GM12872 (cell line): ENCODE measurements around the gene SMG5.

Source experiments
- TF ChIP-seq, protein P1 (sequence below): IDR thresholded peaks from 3 replicates; pipeline ENCODE4 v1.5.1; 2011; ENCODE audit warnings: low read depth, mild to moderate bottlenecking, low read length, moderate library complexity; ENCODE audit not compliant: insufficient read depth

The SMG5 gene

DNA sequence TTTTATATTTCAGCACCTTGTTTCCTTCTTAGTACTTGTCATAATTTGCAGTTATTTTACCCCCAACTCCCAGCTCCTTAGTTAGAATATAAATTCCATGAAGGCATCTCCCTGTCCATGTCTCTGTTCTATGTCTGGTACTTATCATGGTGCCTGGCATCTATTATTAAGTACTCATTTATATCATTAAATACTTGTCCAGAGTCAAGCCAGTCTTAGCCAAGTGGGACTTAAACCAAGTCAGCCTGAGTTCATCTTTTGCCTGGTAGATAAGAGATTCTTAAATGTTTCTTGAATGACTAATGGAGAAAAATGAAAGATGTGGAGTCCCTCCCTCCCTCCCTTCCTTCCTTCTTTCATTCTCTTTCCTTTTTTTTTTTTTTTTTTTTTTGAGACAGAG, 79.3 kb downstream of the SMG5 start:
- TF ChIP-seq, protein P1, sequence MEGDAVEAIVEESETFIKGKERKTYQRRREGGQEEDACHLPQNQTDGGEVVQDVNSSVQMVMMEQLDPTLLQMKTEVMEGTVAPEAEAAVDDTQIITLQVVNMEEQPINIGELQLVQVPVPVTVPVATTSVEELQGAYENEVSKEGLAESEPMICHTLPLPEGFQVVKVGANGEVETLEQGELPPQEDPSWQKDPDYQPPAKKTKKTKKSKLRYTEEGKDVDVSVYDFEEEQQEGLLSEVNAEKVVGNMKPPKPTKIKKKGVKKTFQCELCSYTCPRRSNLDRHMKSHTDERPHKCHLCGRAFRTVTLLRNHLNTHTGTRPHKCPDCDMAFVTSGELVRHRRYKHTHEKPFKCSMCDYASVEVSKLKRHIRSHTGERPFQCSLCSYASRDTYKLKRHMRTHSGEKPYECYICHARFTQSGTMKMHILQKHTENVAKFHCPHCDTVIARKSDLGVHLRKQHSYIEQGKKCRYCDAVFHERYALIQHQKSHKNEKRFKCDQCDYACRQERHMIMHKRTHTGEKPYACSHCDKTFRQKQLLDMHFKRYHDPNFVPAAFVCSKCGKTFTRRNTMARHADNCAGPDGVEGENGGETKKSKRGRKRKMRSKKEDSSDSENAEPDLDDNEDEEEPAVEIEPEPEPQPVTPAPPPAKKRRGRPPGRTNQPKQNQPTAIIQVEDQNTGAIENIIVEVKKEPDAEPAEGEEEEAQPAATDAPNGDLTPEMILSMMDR, result no peak

DNA sequence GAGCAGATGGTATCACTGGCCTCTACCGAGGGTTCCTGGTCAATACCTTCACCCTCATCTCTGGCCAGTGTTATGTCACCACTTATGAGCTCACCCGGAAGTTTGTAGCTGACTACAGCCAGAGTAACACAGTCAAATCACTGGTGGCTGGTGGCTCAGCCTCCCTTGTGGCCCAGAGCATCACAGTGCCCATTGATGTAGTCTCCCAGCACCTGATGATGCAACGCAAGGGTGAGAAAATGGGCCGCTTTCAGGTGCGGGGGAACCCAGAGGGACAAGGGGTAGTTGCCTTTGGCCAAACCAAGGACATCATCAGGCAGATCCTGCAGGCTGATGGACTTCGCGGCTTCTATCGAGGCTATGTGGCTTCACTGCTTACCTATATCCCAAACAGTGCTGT, 82.6 kb downstream of the SMG5 start:
- TF ChIP-seq, protein P1, result no peak
